Right kidney (tissue), 1 donor: ENCODE results near the gene HOXA6.

Experiments
- DNase-seq: peaks from one replicate; pipeline ENCODE4 v3.0.0-alpha.2; 2016

Gene HOXA6

GRCh38 chr7:27139334-27140125 is 8.0 kb downstream of the HOXA6 start:
- DNase-seq: peak; percentile 88

GRCh38 chr7:27138985-27139333 is 8.6 kb downstream of the HOXA6 start:
- DNase-seq: no peak

DNA sequence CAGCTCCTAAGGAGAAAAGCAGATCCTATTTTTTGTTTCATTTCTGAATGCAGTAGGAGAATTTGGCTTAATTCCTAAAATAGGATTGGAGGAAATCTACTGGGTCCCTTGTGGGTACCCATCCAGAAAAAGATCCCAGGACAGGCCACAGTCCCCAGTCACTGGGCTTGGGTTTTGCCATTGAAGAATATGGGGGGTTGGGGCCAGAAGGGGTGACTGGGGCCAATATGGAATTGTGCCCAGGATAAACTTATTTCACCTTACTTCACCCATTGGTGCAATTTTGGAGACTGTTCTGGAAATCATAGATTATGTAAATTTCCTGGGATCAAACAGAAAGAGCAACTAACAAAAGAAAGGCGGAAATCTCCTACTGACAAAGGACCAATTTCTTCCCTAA is 9.1 kb downstream of the HOXA6 start:
- DNase-seq: no peak

DNA sequence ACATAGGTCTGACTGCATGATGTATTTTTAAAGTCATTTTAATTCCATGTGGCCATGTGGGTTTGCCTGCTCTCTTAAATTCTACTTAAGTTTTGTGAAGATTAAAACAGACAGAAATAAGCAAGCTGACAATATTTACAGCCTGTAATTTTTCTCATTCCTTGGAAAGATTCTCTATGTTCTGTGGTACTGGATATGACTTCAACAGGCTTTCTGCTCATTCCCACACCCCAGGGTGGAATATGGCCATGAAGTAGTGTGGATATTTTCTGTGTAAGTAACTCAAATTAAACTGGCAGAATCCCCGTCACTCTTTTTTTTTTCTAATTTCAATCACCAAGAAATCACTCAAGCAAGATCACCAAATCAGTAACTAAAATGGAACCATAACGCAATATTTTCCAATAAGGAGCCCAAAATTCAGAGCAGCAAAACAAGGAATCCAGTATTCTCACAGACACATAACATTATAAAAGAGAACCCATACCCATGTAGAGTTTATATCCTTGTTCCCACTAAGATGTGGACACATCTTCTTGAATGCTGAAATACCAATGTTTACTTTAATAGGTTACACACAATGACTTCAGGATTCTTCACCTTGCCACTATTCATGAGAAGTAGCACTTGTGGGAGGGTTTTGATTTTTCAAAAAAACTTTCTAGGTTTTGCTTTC is 9.8 kb downstream of the HOXA6 start:
- DNase-seq: no peak

GRCh38 chr7:27134392-27134791 is 13.2 kb downstream of the HOXA6 start:
- DNase-seq: no peak

DNA sequence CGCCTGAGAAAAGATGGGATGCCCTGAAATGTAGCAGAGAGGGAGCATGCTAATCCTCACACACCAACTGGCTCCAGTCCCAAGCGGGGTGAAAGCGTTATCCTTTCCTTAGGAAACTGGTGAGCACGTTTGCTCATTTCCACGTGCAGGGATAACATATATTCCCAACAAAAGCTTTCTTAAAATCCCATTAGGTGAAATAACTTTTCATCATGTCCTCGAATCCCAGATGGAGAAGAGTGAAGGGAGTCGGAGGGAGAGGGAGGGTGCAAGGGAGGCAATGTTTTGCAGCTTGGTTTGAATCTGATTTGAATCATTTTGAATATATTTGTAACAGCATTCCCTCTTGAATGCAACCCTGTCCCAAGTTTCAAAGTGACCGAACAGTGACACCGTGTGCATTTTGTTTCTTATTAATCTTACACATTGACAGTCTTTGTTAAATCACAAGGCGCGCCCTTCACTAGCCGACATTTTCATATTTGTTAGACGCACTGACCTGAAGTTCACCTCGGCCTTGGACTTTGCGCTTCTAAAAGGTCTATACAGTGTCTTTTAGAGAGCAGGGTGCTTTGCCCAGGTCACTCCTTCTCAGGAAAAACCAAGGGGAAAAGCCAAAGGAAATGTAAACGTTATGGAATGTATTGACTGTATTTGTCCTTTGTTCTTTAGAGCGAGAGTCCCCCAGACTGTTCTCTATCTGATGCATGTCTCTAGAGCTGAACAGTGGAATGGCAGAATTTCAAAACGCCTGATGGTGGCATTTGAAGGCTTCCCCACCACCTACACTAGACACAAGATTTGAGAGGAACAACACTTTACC is 14.0 kb downstream of the HOXA6 start:
- no peak for DNase-seq

GRCh38 chr7:27132978-27133377 is 14.6 kb downstream of the HOXA6 start:
- DNase-seq: no peak

DNA sequence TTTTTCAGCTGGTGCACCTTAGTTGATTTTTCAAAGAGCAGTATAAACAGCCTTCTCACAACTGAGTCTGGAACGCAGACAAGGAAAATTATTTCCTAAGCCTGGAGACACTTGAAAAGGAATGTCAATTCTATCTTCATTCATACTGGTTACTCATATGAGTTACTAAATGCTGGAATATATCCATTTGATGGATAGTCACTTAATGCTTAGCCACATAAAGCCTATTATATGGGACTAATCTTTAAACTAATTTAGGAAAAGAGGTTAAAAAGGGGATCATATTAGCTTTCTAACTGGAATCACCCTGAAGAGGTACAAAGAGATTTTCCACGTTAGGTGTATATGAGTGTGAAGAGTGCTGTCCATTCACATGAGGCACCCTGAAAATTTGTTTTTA is 15.4 kb downstream of the HOXA6 start:
- no peak for DNase-seq

DNA sequence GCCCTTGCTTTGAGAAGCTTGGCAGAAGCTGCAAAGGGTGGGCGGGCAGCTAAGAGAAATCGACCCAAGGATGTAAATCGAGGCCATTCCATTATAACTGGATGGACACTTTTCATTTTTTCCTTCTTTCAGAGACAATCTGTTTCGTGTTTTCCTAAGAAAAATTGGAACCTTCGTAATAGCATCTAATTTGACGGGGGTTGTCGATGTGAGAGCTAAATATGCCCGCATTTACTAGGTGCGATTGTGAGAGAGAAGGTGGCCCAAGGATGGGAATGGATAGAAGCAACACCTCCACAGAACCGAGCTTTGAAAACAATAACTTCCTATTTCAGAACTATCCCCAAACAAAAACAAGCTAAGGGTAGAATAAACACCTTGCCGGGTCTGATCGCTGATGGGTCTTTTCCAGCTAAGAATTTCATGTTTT is 16.2 kb downstream of the HOXA6 start:
- DNase-seq: no peak

DNA sequence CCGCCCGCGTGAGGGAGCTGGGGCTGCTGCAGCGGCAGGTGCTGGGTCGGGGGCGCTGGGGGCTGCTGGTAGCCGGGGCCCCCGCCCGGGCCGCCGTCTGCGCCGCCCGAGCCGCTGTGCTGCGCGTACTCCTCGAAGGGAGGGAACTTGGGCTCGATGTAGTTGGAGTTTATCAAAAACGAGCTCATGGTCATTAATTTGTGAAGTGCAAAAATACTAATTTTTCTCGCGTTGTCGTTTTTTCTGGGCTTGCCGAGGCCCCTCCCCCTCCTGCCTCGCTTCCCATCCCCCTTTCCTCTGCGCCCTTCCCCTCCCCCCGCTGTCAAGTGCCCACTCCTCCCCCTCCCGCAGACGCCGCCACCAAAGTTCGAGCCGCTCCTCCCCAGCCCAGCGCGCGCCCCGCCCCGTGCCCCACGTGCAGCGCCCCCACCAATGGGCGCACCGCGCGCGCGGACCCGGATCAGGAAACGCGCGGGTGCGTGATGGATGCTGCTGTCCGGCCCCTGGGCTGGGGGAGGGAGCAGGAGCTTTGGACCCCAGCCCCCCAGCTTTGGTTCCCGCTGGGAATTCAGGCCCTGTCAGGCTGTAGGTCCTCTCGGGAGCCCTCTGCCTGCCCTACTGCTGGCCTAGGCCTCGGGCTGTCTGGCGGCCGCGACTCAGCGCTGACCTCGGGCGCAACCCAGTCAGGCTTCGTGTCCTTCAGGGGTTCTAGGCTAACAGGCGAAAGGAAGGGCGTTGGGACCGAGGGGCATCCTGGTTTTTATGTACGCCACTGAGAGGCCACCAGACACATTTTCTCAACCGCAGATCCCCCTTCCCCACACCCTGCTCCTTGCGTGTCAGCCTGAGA is 16.8 kb downstream of the HOXA6 start, which contains the start of gene HOXA4:
HOXA4 (minus strand) TSS at position 218 of the 850 bp plus-strand sequence; CDS start at position 194, 24 bp downstream.
- DNase-seq: peak; percentile 92

GRCh38 chr7:27129729-27130539 is 17.6 kb downstream of the HOXA6 start:
- no peak for DNase-seq

DNA sequence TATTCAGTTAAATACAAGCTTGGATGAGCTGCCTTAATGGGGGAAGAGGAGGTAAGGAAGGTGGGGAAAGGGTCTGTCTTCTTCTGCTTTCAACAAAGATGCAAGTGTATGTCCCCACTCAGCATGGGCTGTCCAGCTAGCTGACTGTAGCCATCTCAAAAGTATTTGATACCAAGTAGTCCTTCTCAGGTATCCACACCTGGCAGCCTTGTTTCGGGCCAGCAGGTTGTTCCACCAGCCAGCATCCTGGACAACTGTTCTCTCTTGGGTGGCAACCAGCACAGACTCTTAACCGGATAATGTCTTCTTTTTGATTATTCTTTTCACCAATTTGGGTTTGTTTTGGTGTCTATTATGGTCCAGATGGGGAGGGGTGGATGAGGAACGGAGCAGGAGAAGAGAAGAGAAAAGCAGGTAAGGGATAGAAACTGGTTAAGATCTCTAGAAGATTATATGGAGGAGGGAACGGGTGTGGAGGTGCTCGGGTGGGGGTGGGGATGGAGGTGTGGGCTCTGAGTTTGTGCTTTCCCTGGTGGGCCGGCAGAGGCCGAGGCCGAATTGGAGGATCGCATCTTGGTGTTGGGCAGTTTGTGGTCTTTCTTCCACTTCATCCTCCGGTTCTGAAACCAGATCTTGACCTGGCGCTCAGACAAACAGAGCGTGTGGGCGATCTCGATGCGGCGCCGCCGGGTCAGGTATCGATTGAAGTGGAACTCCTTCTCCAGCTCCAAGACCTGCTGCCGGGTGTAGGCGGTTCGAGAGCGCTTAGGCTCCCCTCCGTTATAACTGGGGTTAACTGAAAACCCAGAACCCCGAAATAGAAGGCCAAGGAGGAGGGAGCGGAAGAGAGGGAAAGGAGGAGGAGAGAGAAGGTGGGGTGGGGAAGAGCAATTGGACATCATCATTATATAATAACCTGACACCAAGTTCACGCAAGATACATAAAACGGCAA is 18.5 kb downstream of the HOXA6 start:
- no peak for DNase-seq

- DNase-seq: no peak
Observed at GRCh38 chr7:27128034-27128433, 19.5 kb downstream of the HOXA6 start.

DNA sequence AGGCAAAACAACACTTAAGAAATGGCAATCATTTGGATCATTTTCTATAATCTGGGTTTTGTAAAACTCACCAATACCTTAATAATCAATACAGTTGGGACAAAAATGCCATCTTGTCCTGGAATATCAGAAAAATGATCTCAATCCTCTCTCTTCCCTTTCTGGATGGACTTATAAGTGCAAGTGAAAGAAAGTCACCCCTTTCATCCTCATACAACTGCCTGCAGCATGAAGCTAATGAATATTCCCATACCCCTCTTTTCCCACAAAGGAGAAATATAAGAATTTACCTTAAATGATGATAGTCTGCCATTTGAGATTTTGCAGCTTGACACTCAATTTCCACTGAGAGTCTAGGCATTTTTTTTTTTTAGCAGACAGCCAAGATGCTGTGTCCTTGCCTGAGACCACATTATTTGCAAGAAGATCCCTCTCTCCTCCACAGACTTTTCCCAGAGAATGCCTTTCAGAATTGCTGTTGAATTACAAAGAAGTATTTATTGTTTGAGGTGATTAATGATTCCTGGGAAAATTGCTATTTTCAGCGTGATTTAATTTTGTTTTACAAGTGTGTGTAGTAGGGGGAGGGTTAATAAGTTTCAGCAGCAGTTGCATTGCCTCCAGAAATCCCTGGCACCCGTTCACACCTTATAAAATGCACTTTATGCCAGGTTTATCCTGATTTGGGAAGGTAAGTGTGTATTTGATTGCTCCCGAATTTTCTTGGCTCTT is 20.8 kb downstream of the HOXA6 start:
- DNase-seq: no peak

GRCh38 chr7:27125986-27126394 is 21.6 kb downstream of the HOXA6 start:
- no peak for DNase-seq

- DNase-seq: no peak
Observed at GRCh38 chr7:27124902-27125689, 22.5 kb downstream of the HOXA6 start.

GRCh38 chr7:27124096-27124901 is 23.3 kb downstream of the HOXA6 start:
- no peak for DNase-seq
